Measurements from ENCODE around the gene GUK1.

GRCh38 chr1:228142701-228143136 lies 2.6 kb downstream of the GUK1 start:
- no peak for TF ChIP-seq CTCF (conservative IDR thresholded peaks at IDR 0.05; ENCODE audit: low read depth in 2 of 2)
- no peak for TF ChIP-seq EZH2 (IDR thresholded peaks at IDR 0.05; ENCODE audit: low read depth, unreplicated experiment)
- TF ChIP-seq JUNB (IDR thresholded peaks at IDR 0.05; ENCODE audit: unreplicated experiment): no peak
- TF ChIP-seq POLR2AphosphoS5 (IDR thresholded peaks at IDR 0.05; ENCODE audit: low read depth): no peak
- TF ChIP-seq EZH2phosphoT487 (IDR thresholded peaks at IDR 0.05; ENCODE audit: unreplicated experiment): no peak
- TF ChIP-seq ZNF462 (CRISPR knock-in tag; IDR thresholded peaks at IDR 0.05): no peak
- TF ChIP-seq REST (IDR thresholded peaks at IDR 0.05; ENCODE audit: unreplicated experiment): no peak

Measured in GM23338 (cell line).